Mesenchymal stem cell (in vitro differentiated cells and primary cell): Measurements from ENCODE around the gene ADRA2A.

Source experiments
- DNase-seq: peaks from one replicate; pipeline ENCODE4 v3.0.0-alpha.2; 2013
- H2AFZ ChIP-seq: one replicate; pipeline ENCODE4 v1.6.1; 2013; ENCODE audit warnings: low read depth, mild to moderate bottlenecking, control low read depth, inconsistent platforms, low read length, moderate library complexity
- H2AK5ac ChIP-seq: 2 replicates; pipeline ENCODE4 v1.6.1; 2013; ENCODE audit warnings: low read length, moderate library complexity, mild to moderate bottlenecking, inconsistent platforms; ENCODE audit not compliant: severe bottlenecking
- H2BK120ac ChIP-seq: one replicate; pipeline ENCODE4 v1.6.1; 2013; ENCODE audit warnings: low read depth, mild to moderate bottlenecking, inconsistent platforms, low read length, moderate library complexity
- H2BK12ac ChIP-seq, 2 experiments: one replicate each; pipeline ENCODE4 v1.6.1; 2013; ENCODE audit warnings: inconsistent platforms in 2 of 2, low read length in 2 of 2, mild to moderate bottlenecking in 2 of 2, moderate library complexity in 2 of 2, control low read depth in 1 of 2
- H2BK15ac ChIP-seq: one replicate; pipeline ENCODE4 v1.6.1; 2013; ENCODE audit warnings: mild to moderate bottlenecking, low read depth, inconsistent platforms; ENCODE audit not compliant: poor library complexity, severe bottlenecking
- H2BK5ac ChIP-seq: 2 replicates; pipeline ENCODE4 v1.6.1; 2013; ENCODE audit warnings: low read depth, mild to moderate bottlenecking, low read length, control low read depth, inconsistent platforms; ENCODE audit not compliant: poor library complexity, severe bottlenecking
- H3K14ac ChIP-seq, 2 experiments: one replicate each; pipeline ENCODE4 v1.6.1; 2013; ENCODE audit warnings: inconsistent platforms in 2 of 2, low read length in 2 of 2, control low read depth in 1 of 2, mild to moderate bottlenecking in 1 of 2, moderate library complexity in 1 of 2
- H3K18ac ChIP-seq, 2 experiments: one replicate each; pipeline ENCODE4 v1.6.1; 2013; ENCODE audit warnings: inconsistent platforms in 2 of 2, low read length in 2 of 2, control low read depth in 1 of 2, low read depth in 1 of 2, mild to moderate bottlenecking in 1 of 2
- H3K23ac ChIP-seq, 2 experiments: one replicate each; pipeline ENCODE4 v1.6.1; 2013; ENCODE audit warnings: inconsistent platforms in 2 of 2, low read length in 2 of 2, mild to moderate bottlenecking in 2 of 2, moderate library complexity in 2 of 2, control low read depth in 1 of 2
- H3K27ac ChIP-seq: 2 replicates; pipeline ENCODE4 v1.5.1; 2013; ENCODE audit warnings: mild to moderate bottlenecking, moderate library complexity, low read length, control low read depth, inconsistent platforms; ENCODE audit not compliant: poor library complexity, severe bottlenecking
- H3K27me3 ChIP-seq, 2 experiments: 2 replicates each; pipeline versions ENCODE4 v1.6.1 to v1.7.0; 2013; ENCODE audit warnings: low read length in 2 of 2, mild to moderate bottlenecking in 2 of 2, moderate library complexity in 2 of 2, control low read depth in 1 of 2, inconsistent platforms in 1 of 2; ENCODE audit not compliant: control insufficient read depth in 1 of 2, insufficient read depth in 1 of 2
- H3K36me3 ChIP-seq, 2 experiments: 2 replicates each; pipeline versions ENCODE4 v1.6.1 to v1.7.0; 2013; ENCODE audit warnings: low read length in 2 of 2, control low read depth in 1 of 2, inconsistent platforms in 1 of 2, low read depth in 1 of 2, mild to moderate bottlenecking in 1 of 2; ENCODE audit not compliant: insufficient read depth in 2 of 2, control insufficient read depth in 1 of 2
- H3K4ac ChIP-seq, 2 experiments: one replicate each; pipeline ENCODE4 v1.6.1; 2013; ENCODE audit warnings: inconsistent platforms in 2 of 2, low read length in 2 of 2, mild to moderate bottlenecking in 2 of 2, moderate library complexity in 2 of 2, control low read depth in 1 of 2, low read depth in 1 of 2
- H3K4me1 ChIP-seq: 2 replicates; pipeline ENCODE4 v1.6.1; 2013; ENCODE audit warnings: low read depth, low read length, control low read depth; ENCODE audit not compliant: control insufficient read depth, insufficient read depth
- H3K4me2 ChIP-seq: 2 replicates; pipeline ENCODE4 v1.6.1; 2013; ENCODE audit warnings: low read length, mild to moderate bottlenecking, inconsistent platforms; ENCODE audit not compliant: poor library complexity, severe bottlenecking
- H3K4me3 ChIP-seq, 2 experiments: 2 replicates each; pipeline versions ENCODE4 v1.5.1 to v1.7.0; 2013; ENCODE audit warnings: low read length in 2 of 2, mild to moderate bottlenecking in 2 of 2, control low read depth in 1 of 2, low read depth in 1 of 2; ENCODE audit not compliant: insufficient read depth in 1 of 2
- H3K79me1 ChIP-seq: replicated peaks from 2 replicates; pipeline ENCODE4 v1.6.1; 2013; ENCODE audit warnings: mild to moderate bottlenecking, control low read depth, low read length, inconsistent platforms; ENCODE audit not compliant: poor library complexity, severe bottlenecking
- H3K9ac ChIP-seq: 2 replicates; pipeline ENCODE4 v1.7.0; 2013; ENCODE audit warnings: mild to moderate bottlenecking, low read length, moderate library complexity
- H3K9me3 ChIP-seq: 2 replicates; pipeline ENCODE4 v1.7.0; 2013; ENCODE audit warnings: mild to moderate bottlenecking, low read length; ENCODE audit not compliant: control insufficient read depth
- H4K8ac ChIP-seq: one replicate; pipeline ENCODE4 v1.6.1; 2013; ENCODE audit warnings: inconsistent platforms, mild to moderate bottlenecking, low read length, moderate library complexity
- H4K91ac ChIP-seq: one replicate; pipeline ENCODE4 v1.6.1; 2013; ENCODE audit warnings: mild to moderate bottlenecking, low read length, inconsistent platforms
- WGBS: methylation state at CpG from one replicate; pipeline ENCODE4 v1.1.7; 2013; ENCODE audit warnings: mixed read lengths; 5-methylcytosine and 5-hydroxymethylcytosine counted together

ADRA2A gene

GRCh38 chr10:111087968-111088505 is 11.2 kb downstream of the ADRA2A start:
- H4K91ac ChIP-seq = no peak overlapping the region
- no peak overlapping the region for H2BK15ac ChIP-seq
- H3K79me1 ChIP-seq = no peaks in the 10 kb centered on the region
- no peak overlapping the region for H3K4ac ChIP-seq
- no peaks in the 10 kb centered on the region for H3K4me1 ChIP-seq
- no peak overlapping the region for H2BK120ac ChIP-seq
- no peak overlapping the region for H3K4me3 ChIP-seq
- H3K36me3 ChIP-seq = no peaks in the 10 kb centered on the region
- no peak overlapping the region for H3K9ac ChIP-seq
- H3K14ac ChIP-seq = no peak overlapping the region
- H4K8ac ChIP-seq = no peak overlapping the region
- no peak overlapping the region for H3K23ac ChIP-seq
- H3K4me2 ChIP-seq = no peak overlapping the region
- DNase-seq = no peak
- no peak overlapping the region for H3K27ac ChIP-seq
- H3K9me3 ChIP-seq = no peaks in the 10 kb centered on the region
- WGBS = 76% methylated on average over 4 of the region's 4 CpGs
- peaks cover 5 to 12% of the 10 kb centered on the region in 2 experiments for H3K27me3 ChIP-seq
- H2BK5ac ChIP-seq = no peak overlapping the region
- no peak overlapping the region for H2AK5ac ChIP-seq
- H3K18ac ChIP-seq = no peak overlapping the region
- no peak overlapping the region for H2AFZ ChIP-seq
- H2BK12ac ChIP-seq = no peak overlapping the region

DNA sequence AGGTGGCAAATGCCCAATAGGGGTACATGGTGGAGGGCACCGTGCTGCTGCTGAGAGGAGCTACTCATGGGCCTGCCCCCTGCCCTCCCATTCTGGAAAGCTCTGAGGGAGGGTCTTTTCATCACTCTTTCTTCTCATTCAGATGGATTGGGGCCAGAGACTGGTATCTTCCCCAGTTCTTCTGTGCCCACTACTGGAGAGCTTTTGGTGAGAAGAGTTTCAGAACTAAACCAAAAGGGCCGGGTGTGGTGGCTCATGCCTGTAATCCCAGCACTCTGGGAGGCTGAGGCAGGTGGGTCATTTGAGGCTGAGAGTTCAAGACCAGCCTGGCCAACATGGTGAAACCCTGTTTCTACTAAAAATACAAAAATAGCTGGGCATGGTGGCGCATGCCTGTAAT is 12.5 kb downstream of the ADRA2A start:
- Histone ChIP-seq H3K9ac (no peak overlapping the region), H2BK12ac (no peak overlapping the region), H3K4me3 (no peak overlapping the region), H4K8ac (no peak overlapping the region), H2BK120ac (no peak overlapping the region), H3K4ac (no peak overlapping the region), H3K4me2 (no peak overlapping the region), H3K23ac (no peak overlapping the region), H3K36me3 (no peaks in the 10 kb centered on the region), H4K91ac (no peak overlapping the region), H3K9me3 (no peaks in the 10 kb centered on the region), H2AK5ac (no peak overlapping the region), H3K79me1 (no peaks in the 10 kb centered on the region), H2AFZ (no peak overlapping the region), H2BK15ac (no peak overlapping the region), H3K27ac (no peak overlapping the region), H3K27me3 (peaks cover 5 to 12% of the 10 kb centered on the region in 2 experiments), H2BK5ac (no peak overlapping the region), H3K4me1 (no peaks in the 10 kb centered on the region), H3K18ac (no peak overlapping the region), H3K14ac (no peak overlapping the region)
- WGBS = 79% methylated on average over 3 of the region's 3 CpGs
- no peak for DNase-seq

- Histone ChIP-seq H2BK15ac (no peak overlapping the region), H2BK120ac (no peak overlapping the region), H3K23ac (no peak overlapping the region), H2AK5ac (no peak overlapping the region), H2BK12ac (no peak overlapping the region), H3K79me1 (no peaks in the 10 kb centered on the region), H3K27me3 (peaks cover 3 to 5% of the 10 kb centered on the region in 2 experiments), H3K18ac (no peak overlapping the region), H3K14ac (no peak overlapping the region), H3K4me3 (no peak overlapping the region), H3K4ac (no peak overlapping the region), H4K91ac (no peak overlapping the region), H3K9me3 (no peaks in the 10 kb centered on the region), H3K4me2 (no peak overlapping the region), H3K4me1 (no peaks in the 10 kb centered on the region), H2AFZ (no peak overlapping the region), H3K9ac (no peak overlapping the region), H4K8ac (no peak overlapping the region), H3K36me3 (no peaks in the 10 kb centered on the region), H3K27ac (no peak overlapping the region), H2BK5ac (no peak overlapping the region)
- WGBS = 82% methylated on average over 7 of the region's 7 CpGs
- DNase-seq = no peak
Observed at GRCh38 chr10:111091833-111092232, 15.0 kb downstream of the ADRA2A start.

DNA sequence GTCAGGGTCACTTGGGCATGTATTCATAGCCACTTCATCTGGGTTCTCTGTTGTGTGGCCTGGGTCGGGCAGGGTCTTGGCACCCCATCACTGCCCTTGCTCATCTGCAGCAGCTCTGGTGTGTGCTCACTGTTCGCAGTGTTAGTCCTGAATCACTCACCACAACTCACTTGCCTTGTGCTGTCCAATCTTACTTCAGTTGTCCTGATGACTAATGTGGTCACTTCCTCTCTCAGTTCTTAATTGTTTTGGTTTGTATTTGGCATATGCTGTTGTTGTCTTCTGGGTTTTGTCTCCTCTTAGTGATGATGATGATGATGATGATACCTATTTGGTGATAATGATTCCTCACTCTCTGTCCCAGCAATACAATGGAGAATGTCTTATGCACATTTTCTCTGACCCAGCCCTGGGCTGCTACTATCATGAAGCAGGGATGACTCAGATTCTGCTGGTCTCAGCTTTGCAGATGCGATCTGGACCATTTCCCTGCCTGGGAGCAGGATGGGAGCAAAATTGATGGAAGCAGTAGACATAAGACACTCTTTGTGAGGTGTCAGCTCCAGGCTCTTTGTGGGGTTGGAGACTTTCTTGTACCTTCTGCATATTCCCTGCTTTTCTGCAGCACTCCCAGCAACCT is 17.0 kb downstream of the ADRA2A start:
- Histone ChIP-seq H3K4me1 (no peaks in the 10 kb centered on the region), H3K4me3 (no peak overlapping the region), H3K18ac (no peak overlapping the region), H3K27me3 (peaks cover 0 to 5% of the 10 kb centered on the region in 2 experiments), H4K8ac (no peak overlapping the region), H4K91ac (no peak overlapping the region), H3K23ac (no peak overlapping the region), H3K9ac (no peak overlapping the region), H3K79me1 (no peaks in the 10 kb centered on the region), H3K9me3 (no peaks in the 10 kb centered on the region), H3K14ac (no peak overlapping the region), H2AFZ (no peak overlapping the region), H2BK15ac (no peak overlapping the region), H3K27ac (no peak overlapping the region), H2BK120ac (no peak overlapping the region), H2BK12ac (no peak overlapping the region), H3K4ac (no peak overlapping the region), H2BK5ac (no peak overlapping the region), H3K4me2 (no peak overlapping the region), H2AK5ac (no peak overlapping the region), H3K36me3 (no peaks in the 10 kb centered on the region)
- DNase-seq = peak; percentile 12
- WGBS = 49% methylated on average over 3 of the region's 3 CpGs
